ENCODE results near the gene OTUD1. TPM values are rescaled to one million over a fixed set of nuclear protein-coding genes. Genes with fewer than 3 reads are reported as not detected.
A peak's percentile ranks its signal among the peaks of the same experiment; 100 is the strongest.

Gene OTUD1
- polyA plus RNA-seq, 3 donors, result 18.8 to 81.0 (median 24.5) TPM

- Histone ChIP-seq H3K4me1 (ENCODE audit: control insufficient read depth in 1 of 2, insufficient read depth in 2 of 2, low read length in 2 of 2) (peaks cover 0 to 6% of the 10 kb centered on the region in 2 donors), H3K4me2 (replicated peaks; ENCODE audit: extremely low read depth, low read length, poor library complexity, severe bottlenecking) (no peak overlapping the region), H3K36me3 (replicated peaks in 1 of 2; ENCODE audit: control insufficient read depth in 1 of 2, insufficient read depth in 2 of 2, low read length in 2 of 2) (no peaks in the 10 kb centered on the region), H3K9ac (ENCODE audit: insufficient read depth, low read length, poor library complexity, severe bottlenecking) (no peak overlapping the region), H3K4me3 (replicated peaks in 1 of 3; ENCODE audit: low read depth in 2 of 3, low read length in 3 of 3) (no peak overlapping the region), H3K79me2 (ENCODE audit: insufficient read depth, low read length) (no peaks in the 10 kb centered on the region), H3K27ac (ENCODE audit: low read depth in 1 of 2, low read length in 2 of 2) (no peak overlapping the region), H2AFZ (ENCODE audit: insufficient read depth, low read depth, low read length, poor library complexity, severe bottlenecking) (no peak overlapping the region), H3K27me3 (ENCODE audit: control insufficient read depth in 2 of 2, insufficient read depth in 2 of 2, low read length in 2 of 2) (no peaks in the 10 kb centered on the region), H3K9me3 (replicated peaks in 1 of 2; ENCODE audit: control insufficient read depth in 1 of 2, insufficient read depth in 1 of 2, low read length in 2 of 2) (no peaks in the 10 kb centered on the region), H4K20me1 (ENCODE audit: insufficient read depth, low read length) (no peaks in the 10 kb centered on the region)
- peak in 1 of 3 donors; percentile 5 for DNase-seq
- Mint-ChIP-seq H3K27ac (no peak overlapping the region), H3K9me3 (peaks cover 0 to 1% (median 0%) of the 10 kb centered on the region in 7 donors), H3K27me3 (ENCODE audit: low read depth in 3 of 3) (peaks cover 0 to 5% (median 4%) of the 10 kb centered on the region in 3 donors), H3K36me3 (no peaks in the 10 kb centered on the region), H3K4me3 (no peak overlapping the region), H3K4me1 (peaks cover 8% of the 10 kb centered on the region)
- intact Hi-C loops (cut with micrococcal nuclease), result no loop called here
- no CpG with 5 or more reads among the region's 5 CpGs for WGBS (ENCODE audit: insufficient coverage)
- TF ChIP-seq CTCF (IDR thresholded peaks at IDR 0.05), result no peak
Observed at GRCh38 chr10:23478570-23478969, 39.7 kb downstream of the OTUD1 start.

GRCh38 chr10:23479798-23480473, 41.1 kb downstream of the OTUD1 start:
- Histone ChIP-seq H4K20me1 (ENCODE audit: insufficient read depth, low read length) (no peaks in the 10 kb centered on the region), H3K36me3 (replicated peaks in 1 of 2; ENCODE audit: control insufficient read depth in 1 of 2, insufficient read depth in 2 of 2, low read length in 2 of 2) (no peaks in the 10 kb centered on the region), H3K4me2 (replicated peaks; ENCODE audit: extremely low read depth, low read length, poor library complexity, severe bottlenecking) (no peak overlapping the region), H3K4me3 (replicated peaks in 1 of 3; ENCODE audit: low read depth in 2 of 3, low read length in 3 of 3) (no peak overlapping the region), H3K27me3 (ENCODE audit: control insufficient read depth in 2 of 2, insufficient read depth in 2 of 2, low read length in 2 of 2) (no peaks in the 10 kb centered on the region), H2AFZ (ENCODE audit: insufficient read depth, low read depth, low read length, poor library complexity, severe bottlenecking) (no peak overlapping the region), H3K79me2 (ENCODE audit: insufficient read depth, low read length) (no peaks in the 10 kb centered on the region), H3K9me3 (replicated peaks in 1 of 2; ENCODE audit: control insufficient read depth in 1 of 2, insufficient read depth in 1 of 2, low read length in 2 of 2) (no peaks in the 10 kb centered on the region), H3K27ac (ENCODE audit: low read depth in 1 of 2, low read length in 2 of 2) (no peak overlapping the region), H3K9ac (ENCODE audit: insufficient read depth, low read length, poor library complexity, severe bottlenecking) (no peak overlapping the region), H3K4me1 (ENCODE audit: control insufficient read depth in 1 of 2, insufficient read depth in 2 of 2, low read length in 2 of 2) (peaks cover 0 to 6% of the 10 kb centered on the region in 2 donors)
- peaks cover 2 to 3% (median 3%) of the 10 kb centered on the region in 3 donors for H3K27me3 Mint-ChIP-seq (ENCODE audit: low read depth in 3 of 3)
- intact Hi-C loops (cut with micrococcal nuclease), result no loop called here
- TF ChIP-seq CTCF (IDR thresholded peaks at IDR 0.05), result no peak
- H3K4me1 Mint-ChIP-seq, result peaks cover 8% of the 10 kb centered on the region
- no CpG with 5 or more reads among the region's 3 CpGs for WGBS (ENCODE audit: insufficient coverage)
- no peak for DNase-seq
- no peaks in the 10 kb centered on the region for H3K36me3 Mint-ChIP-seq
- H3K4me3 Mint-ChIP-seq, result no peak overlapping the region
- H3K9me3 Mint-ChIP-seq, result no peaks in the 10 kb centered on the region
- peak overlapping the region in 2 of 7 donors; percentile 18 to 59 for H3K27ac Mint-ChIP-seq
